ENCODE measurements around the gene STING1. TPM values are rescaled to one million over a fixed set of nuclear protein-coding genes. Genes with fewer than 3 reads are reported as not detected.
"Not testable (repeated sequence)": the region's sequence is repeated elsewhere in the genome, so short reads cannot be mapped to it uniquely, and the experiment has no call there.

Gene STING1
- total RNA-seq, 1 experiment from 2014 or later = 55.8 TPM

- DNase-seq (ENCODE audit: low read depth) = not testable (repeated sequence)
Observed at GRCh38 chr5:139440416-139440815, 42.1 kb downstream of the STING1 start.

- DNase-seq (ENCODE audit: low read depth) = peak; percentile 87
Observed at GRCh38 chr5:139439013-139439903, 43.3 kb downstream of the STING1 start, which contains the start of gene DNAJC18. DNAJC18 (minus strand) TSS chr5:139439525; CDS start chr5:139439445, 80 bp downstream.

GRCh38 chr5:139438707-139439012, 43.9 kb downstream of the STING1 start:
- no peak for DNase-seq (ENCODE audit: low read depth)

- no peak for DNase-seq (ENCODE audit: low read depth)
Observed at GRCh38 chr5:139435676-139436075, 46.9 kb downstream of the STING1 start.

GRCh38 chr5:139431706-139432105, 50.9 kb downstream of the STING1 start:
- no peak for DNase-seq (ENCODE audit: low read depth)

GRCh38 chr5:139430015-139430414, 52.5 kb downstream of the STING1 start:
- DNase-seq (ENCODE audit: low read depth) = no peak

GRCh38 chr5:139426203-139426885, 56.2 kb downstream of the STING1 start:
- peak; percentile 33 for DNase-seq (ENCODE audit: low read depth)

Small RNAs within 50 kb of the gene (small RNA-seq; reads per million reads assigned to genes)
- gene RNU5B-4P = 0.18 reads per million

Other genes starting within 250 kb of the STING1 start
- 124 and 175 TPM in 2 replicates for gene MATR3, start 189.0 kb downstream of the STING1 start, total RNA-seq (2014; rRNA removed; shearing (Covaris generic))
- 56.4 and 86.9 TPM in 2 replicates for gene PAIP2, start 140.9 kb downstream of the STING1 start, total RNA-seq (2014; rRNA removed; shearing (Covaris generic))
- gene SLC23A1, start 99.5 kb downstream of the STING1 start, total RNA-seq (2014; rRNA removed; shearing (Covaris generic)) = not detected in 2 replicates
- gene MZB1, start 92.8 kb downstream of the STING1 start, total RNA-seq (2014; rRNA removed; shearing (Covaris generic)) = not detected in 2 replicates
- 0.17 and 0.53 TPM in 2 replicates for gene PROB1, start 87.7 kb downstream of the STING1 start, total RNA-seq (2014; rRNA removed; shearing (Covaris generic))
- 5.9 and 6.7 TPM in 2 replicates for gene SPATA24, start 78.7 kb downstream of the STING1 start, total RNA-seq (2014; rRNA removed; shearing (Covaris generic))
- 5.1 and 11.9 TPM in 2 replicates for gene DNAJC18, start 43.2 kb downstream of the STING1 start, total RNA-seq (2014; rRNA removed; shearing (Covaris generic))
- 53.3 and 67.7 TPM in 2 replicates for gene ECSCR, start 20.0 kb downstream of the STING1 start, total RNA-seq (2014; rRNA removed; shearing (Covaris generic))
- not detected in 2 replicates for gene SMIM33, start 11.8 kb downstream of the STING1 start, total RNA-seq (2014; rRNA removed; shearing (Covaris generic))
- gene UBE2D2, start 78.6 kb upstream of the STING1 start, total RNA-seq (2014; rRNA removed; shearing (Covaris generic)) = 83.2 and 84.4 TPM in 2 replicates
- gene CXXC5, start 165.6 kb upstream of the STING1 start, total RNA-seq (2014; rRNA removed; shearing (Covaris generic)) = 49.4 and 54.9 TPM in 2 replicates